ENCODE data around the gene TSC2.

TSC2 gene

GRCh38 chr16:2045965-2046892, 1.6 kb upstream of the TSC2 start:
- peak overlapping the region; percentile 93 for H3K4me3 ChIP-seq (ENCODE audit: low read depth, low read length)
- TF ChIP-seq, protein P1, sequence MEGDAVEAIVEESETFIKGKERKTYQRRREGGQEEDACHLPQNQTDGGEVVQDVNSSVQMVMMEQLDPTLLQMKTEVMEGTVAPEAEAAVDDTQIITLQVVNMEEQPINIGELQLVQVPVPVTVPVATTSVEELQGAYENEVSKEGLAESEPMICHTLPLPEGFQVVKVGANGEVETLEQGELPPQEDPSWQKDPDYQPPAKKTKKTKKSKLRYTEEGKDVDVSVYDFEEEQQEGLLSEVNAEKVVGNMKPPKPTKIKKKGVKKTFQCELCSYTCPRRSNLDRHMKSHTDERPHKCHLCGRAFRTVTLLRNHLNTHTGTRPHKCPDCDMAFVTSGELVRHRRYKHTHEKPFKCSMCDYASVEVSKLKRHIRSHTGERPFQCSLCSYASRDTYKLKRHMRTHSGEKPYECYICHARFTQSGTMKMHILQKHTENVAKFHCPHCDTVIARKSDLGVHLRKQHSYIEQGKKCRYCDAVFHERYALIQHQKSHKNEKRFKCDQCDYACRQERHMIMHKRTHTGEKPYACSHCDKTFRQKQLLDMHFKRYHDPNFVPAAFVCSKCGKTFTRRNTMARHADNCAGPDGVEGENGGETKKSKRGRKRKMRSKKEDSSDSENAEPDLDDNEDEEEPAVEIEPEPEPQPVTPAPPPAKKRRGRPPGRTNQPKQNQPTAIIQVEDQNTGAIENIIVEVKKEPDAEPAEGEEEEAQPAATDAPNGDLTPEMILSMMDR (IDR thresholded peaks at IDR 0.05; ENCODE audit: control insufficient read depth, extremely low read depth, insufficient read depth), result no peak
- no peak for DNase-seq (ENCODE audit: low read depth)

DNA sequence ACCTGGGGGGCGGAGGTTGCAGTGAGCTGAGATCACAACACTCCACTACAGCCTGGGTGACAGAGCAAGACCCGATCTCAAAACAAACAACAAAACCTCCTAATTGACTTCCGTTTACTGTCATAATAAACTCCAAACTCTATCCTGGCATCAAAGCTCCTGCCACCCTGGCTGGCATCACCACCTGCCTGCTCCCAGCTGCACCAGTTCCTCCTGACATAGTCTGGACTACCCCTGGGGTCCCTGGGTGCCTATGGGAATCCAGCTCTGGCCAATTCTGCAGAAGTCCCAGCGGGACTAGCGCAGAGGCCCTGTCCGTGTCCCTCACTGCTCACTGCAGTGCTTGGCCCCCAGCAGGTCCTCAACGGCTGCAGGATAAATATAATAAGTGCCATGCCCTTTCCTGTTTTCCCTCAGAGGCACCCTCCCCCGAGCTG, 874 bp upstream of the TSC2 start:
- TF ChIP-seq, protein P1 (IDR thresholded peaks at IDR 0.05; ENCODE audit: control insufficient read depth, extremely low read depth, insufficient read depth), result no peak
- DNase-seq (ENCODE audit: low read depth), result no peak
- peak overlapping the region; percentile 93 for H3K4me3 ChIP-seq (ENCODE audit: low read depth, low read length)

DNA sequence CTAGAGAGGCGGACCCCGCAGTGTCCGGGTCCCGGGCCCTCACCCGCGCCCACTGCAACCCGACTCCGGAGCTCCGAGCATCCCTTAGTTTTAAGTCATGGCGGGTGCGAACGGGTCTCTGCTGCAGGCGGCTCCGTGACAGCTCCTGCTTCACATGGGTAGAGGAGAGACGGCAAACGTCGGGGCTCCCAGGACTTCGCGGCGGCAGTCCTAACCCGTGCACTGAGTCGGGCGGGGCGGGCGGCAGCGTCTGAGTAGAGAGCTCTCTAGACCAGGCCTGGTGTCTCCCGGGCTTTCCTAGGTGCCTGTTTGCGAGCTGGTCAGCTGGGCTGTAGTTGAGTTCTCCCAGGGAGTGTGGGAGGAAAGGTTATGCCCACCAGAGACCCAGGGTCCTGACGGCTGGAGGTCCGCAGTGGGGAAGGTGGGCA, 345 bp downstream of the TSC2 start:
- peak overlapping the region; percentile 93 for H3K4me3 ChIP-seq (ENCODE audit: low read depth, low read length)
- DNase-seq (ENCODE audit: low read depth), result no peak
- TF ChIP-seq, protein P1 (IDR thresholded peaks at IDR 0.05; ENCODE audit: control insufficient read depth, extremely low read depth, insufficient read depth), result no peak

- DNase-seq (ENCODE audit: low read depth), result no peak
- TF ChIP-seq, protein P1 (IDR thresholded peaks at IDR 0.05; ENCODE audit: control insufficient read depth, extremely low read depth, insufficient read depth), result no peak
- H3K4me3 ChIP-seq (ENCODE audit: low read depth, low read length), result no peak overlapping the region
Observed at GRCh38 chr16:2053211-2053610, 5.4 kb downstream of the TSC2 start.

DNA sequence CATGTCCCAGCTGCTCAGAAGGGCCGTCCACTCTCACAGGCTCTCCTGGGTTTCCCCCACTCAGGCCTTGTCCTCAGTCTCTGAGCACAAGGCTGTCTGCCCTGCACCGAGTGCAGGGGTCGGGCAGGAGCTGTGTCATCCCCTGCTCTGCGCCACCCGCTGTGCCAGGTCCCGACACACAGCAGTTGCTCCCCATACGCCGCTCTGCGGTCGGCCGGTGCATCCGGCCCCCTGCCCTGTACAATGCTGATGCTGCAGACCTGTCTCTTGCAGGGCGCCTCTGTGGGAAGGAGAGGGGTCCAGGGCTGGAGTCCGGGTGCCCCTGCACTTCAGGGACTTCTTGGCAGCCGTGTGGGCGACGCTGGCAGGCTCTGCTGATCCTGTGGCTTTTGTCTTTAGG, 6.1 kb downstream of the TSC2 start:
- TF ChIP-seq, protein P1 (IDR thresholded peaks at IDR 0.05; ENCODE audit: control insufficient read depth, extremely low read depth, insufficient read depth), result no peak
- H3K4me3 ChIP-seq (ENCODE audit: low read depth, low read length), result no peak overlapping the region
- no peak for DNase-seq (ENCODE audit: low read depth)

DNA sequence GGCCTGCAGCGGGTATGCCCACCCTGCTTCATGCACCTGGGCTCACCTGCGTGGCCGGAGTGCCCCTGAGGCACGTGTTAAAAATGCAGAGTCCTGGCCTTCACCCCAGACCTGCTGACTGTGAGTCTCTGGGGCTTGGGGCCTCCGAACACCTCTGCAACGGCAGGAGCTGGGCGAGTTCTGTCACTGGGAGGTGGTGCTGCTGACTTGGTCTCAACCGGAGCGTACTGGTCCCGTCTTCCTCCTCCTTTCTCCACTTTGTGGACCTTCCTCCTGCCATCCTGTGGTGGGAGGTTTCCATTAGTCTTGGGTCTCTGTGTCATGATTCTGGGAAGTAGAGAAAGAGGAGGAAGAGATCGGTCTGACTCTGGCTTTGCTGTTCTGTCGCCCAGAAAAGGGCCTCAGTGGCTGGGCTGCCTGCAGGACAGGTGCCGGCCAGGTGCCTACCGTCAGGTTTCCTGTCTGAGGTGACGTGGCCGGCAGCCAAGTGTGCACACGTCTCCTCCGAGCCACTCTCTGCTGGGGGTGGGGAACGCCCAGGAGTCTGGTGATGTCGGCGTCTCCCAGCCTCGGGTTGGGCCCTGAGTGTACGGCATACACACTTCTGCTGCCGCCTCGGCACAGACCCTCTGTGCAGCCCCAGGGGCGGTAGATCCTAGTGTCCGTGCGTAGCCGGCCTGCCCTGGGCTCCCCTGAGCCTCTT, 6.9 kb downstream of the TSC2 start:
- peak; percentile 85 for DNase-seq (ENCODE audit: low read depth)
- TF ChIP-seq, protein P1 (IDR thresholded peaks at IDR 0.05; ENCODE audit: control insufficient read depth, extremely low read depth, insufficient read depth), result no peak
- H3K4me3 ChIP-seq (ENCODE audit: low read depth, low read length), result no peak overlapping the region
